ENCODE data around the gene PTPRA. TPM values are rescaled to one million over a fixed set of nuclear protein-coding genes. Genes with fewer than 3 reads are reported as not detected.

Gene PTPRA
- total and polyA plus RNA-seq, 2 donors (not counting 1 experiment from before 2014, with no cell fraction given) = 32.1 to 64.2 TPM

GRCh38 chr20:2956480-2956879 is 83.2 kb downstream of the PTPRA start:
- TF ChIP-seq EZH2 (IDR thresholded peaks at IDR 0.05; ENCODE audit: borderline replicate concordance, insufficient read depth, low read depth, low read length, poor library complexity, severe bottlenecking) = no peak
- no peak for TF ChIP-seq CTCF (IDR thresholded peaks at IDR 0.05)
- H3K79me2 ChIP-seq (ENCODE audit: control insufficient read depth, insufficient read depth, low read length) = peaks cover 14% of the 10 kb centered on the region
- Mint-ChIP-seq H3K27me3 (no peaks in the 10 kb centered on the region), H3K9me3 (ENCODE audit: insufficient read depth) (no peaks in the 10 kb centered on the region), H3K27ac (no peak overlapping the region), H3K4me1 (no peaks in the 10 kb centered on the region), H3K4me3 (no peak overlapping the region)
- H3K9ac ChIP-seq (ENCODE audit: low read length) = no peak overlapping the region
- no peak overlapping the region for H3K4me3 ChIP-seq (ENCODE audit: control extremely low read depth in 1 of 5, extremely low read depth in 1 of 5, insufficient read depth in 1 of 5, low read depth in 2 of 5, low read length in 4 of 5)
- no peak for ATAC-seq (ENCODE audit: low read depth)
- H2AFZ ChIP-seq (ENCODE audit: insufficient read depth, low read depth, low read length, poor library complexity, severe bottlenecking) = no peak overlapping the region
- no peak for DNase-seq
- H3K4me1 ChIP-seq (ENCODE audit: control insufficient read depth in 2 of 2, insufficient read depth in 2 of 2, low read length in 2 of 2) = no peaks in the 10 kb centered on the region
- H3K27ac ChIP-seq (ENCODE audit: low read length in 2 of 2) = no peak overlapping the region
- ChIA-PET POLR2A (no interaction called here), CTCF (no interaction called here)
- H4K20me1 ChIP-seq (ENCODE audit: control insufficient read depth, insufficient read depth, low read length, poor library complexity, severe bottlenecking) = peaks cover 4% of the 10 kb centered on the region
- H3K27me3 ChIP-seq (replicated peaks in 1 of 4; ENCODE audit: control extremely low read depth in 1 of 4, control insufficient read depth in 3 of 4, insufficient read depth in 4 of 4, low read length in 3 of 4) = no peaks in the 10 kb centered on the region
- H3K4me2 ChIP-seq (replicated peaks; ENCODE audit: low read depth, low read length, poor library complexity, severe bottlenecking) = no peak overlapping the region
- no peaks in the 10 kb centered on the region for H3K9me3 ChIP-seq (ENCODE audit: control extremely low read depth in 1 of 3, control insufficient read depth in 2 of 3, insufficient read depth in 1 of 3, low read length in 2 of 3)
- WGBS (ENCODE audit: insufficient coverage) = no CpG with 5 or more reads among the region's 2 CpGs
- intact Hi-C loops (cut with micrococcal nuclease) = no loop called here
- peaks cover 0 to 22% of the 10 kb centered on the region in 2 experiments for H3K36me3 ChIP-seq (replicated peaks in 1 of 2; ENCODE audit: control extremely low read depth in 1 of 2, control insufficient read depth in 1 of 2, extremely low read depth in 1 of 2, insufficient read depth in 2 of 2, low read length in 1 of 2)

DNA sequence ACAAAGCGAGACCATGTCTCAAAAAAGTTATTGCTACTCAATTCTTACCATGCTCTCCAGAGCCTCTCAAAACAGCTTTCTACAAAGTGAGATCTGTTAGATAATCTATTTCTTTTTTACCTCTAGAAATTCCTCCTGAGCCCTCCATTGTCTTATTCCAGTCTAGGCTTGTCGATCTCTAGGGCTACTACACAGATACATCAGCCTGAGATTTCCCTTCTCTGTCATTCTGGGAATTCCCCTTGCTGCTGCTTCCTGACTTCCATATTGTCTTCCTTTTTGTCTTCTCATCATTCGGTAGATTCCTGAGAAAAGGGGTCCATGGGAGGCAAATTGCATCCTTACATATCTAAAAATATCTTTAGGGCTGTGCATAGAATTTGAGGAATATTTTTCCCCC is 94.6 kb downstream of the PTPRA start:
- H3K9me3 Mint-ChIP-seq (ENCODE audit: insufficient read depth) = no peaks in the 10 kb centered on the region
- ChIA-PET POLR2A (no interaction called here), CTCF (no interaction called here)
- intact Hi-C loops (cut with micrococcal nuclease) = no loop called here
- no peaks in the 10 kb centered on the region for H3K4me1 Mint-ChIP-seq
- Histone ChIP-seq H3K27ac (ENCODE audit: low read length in 2 of 2) (no peak overlapping the region), H3K27me3 (replicated peaks in 1 of 4; ENCODE audit: control extremely low read depth in 1 of 4, control insufficient read depth in 3 of 4, insufficient read depth in 4 of 4, low read length in 3 of 4) (no peaks in the 10 kb centered on the region), H3K9ac (ENCODE audit: low read length) (no peak overlapping the region), H3K4me1 (ENCODE audit: control insufficient read depth in 2 of 2, insufficient read depth in 2 of 2, low read length in 2 of 2) (no peaks in the 10 kb centered on the region), H3K9me3 (ENCODE audit: control extremely low read depth in 1 of 3, control insufficient read depth in 2 of 3, insufficient read depth in 1 of 3, low read length in 2 of 3) (no peaks in the 10 kb centered on the region), H4K20me1 (ENCODE audit: control insufficient read depth, insufficient read depth, low read length, poor library complexity, severe bottlenecking) (no peaks in the 10 kb centered on the region), H3K4me3 (ENCODE audit: control extremely low read depth in 1 of 5, extremely low read depth in 1 of 5, insufficient read depth in 1 of 5, low read depth in 2 of 5, low read length in 4 of 5) (no peak overlapping the region), H3K79me2 (ENCODE audit: control insufficient read depth, insufficient read depth, low read length) (peaks cover 16% of the 10 kb centered on the region), H3K4me2 (replicated peaks; ENCODE audit: low read depth, low read length, poor library complexity, severe bottlenecking) (no peak overlapping the region), H3K36me3 (replicated peaks in 1 of 2; ENCODE audit: control extremely low read depth in 1 of 2, control insufficient read depth in 1 of 2, extremely low read depth in 1 of 2, insufficient read depth in 2 of 2, low read length in 1 of 2) (peaks cover 2 to 43% of the 10 kb centered on the region in 2 experiments), H2AFZ (ENCODE audit: insufficient read depth, low read depth, low read length, poor library complexity, severe bottlenecking) (no peak overlapping the region)
- H3K4me3 Mint-ChIP-seq = no peak overlapping the region
- no peaks in the 10 kb centered on the region for H3K27me3 Mint-ChIP-seq
- ATAC-seq (ENCODE audit: low read depth) (no peak), DNase-seq (no peak)
- no peak for TF ChIP-seq CTCF (IDR thresholded peaks at IDR 0.05)
- no peak for TF ChIP-seq EZH2 (IDR thresholded peaks at IDR 0.05; ENCODE audit: borderline replicate concordance, insufficient read depth, low read depth, low read length, poor library complexity, severe bottlenecking)
- WGBS (ENCODE audit: insufficient coverage) = no CpG with 5 or more reads among the region's 3 CpGs
- no peak overlapping the region for H3K27ac Mint-ChIP-seq
